Activated CD4-positive, CD25-positive, alpha-beta regulatory T cell treated with anti-CD3 and anti-CD28 coated beads, Interleukin-2, amount 50 U/mL, for 72 hours (primary cell): ENCODE results near the gene HLA-DQB1.

Experiments used
- DNase-seq: peaks from one replicate; pipeline ENCODE4 v3.0.0; 2021

Gene HLA-DQB1

GRCh38 chr6:32623693-32624092, 42.8 kb downstream of the HLA-DQB1 start:
- no peak for DNase-seq

- DNase-seq = peak; percentile 33
Observed at GRCh38 chr6:32622545-32623401, 43.7 kb downstream of the HLA-DQB1 start.

- no peak for DNase-seq
Observed at GRCh38 chr6:32621372-32621771, 45.1 kb downstream of the HLA-DQB1 start.

GRCh38 chr6:32617751-32618150, 48.7 kb downstream of the HLA-DQB1 start:
- DNase-seq = no peak

GRCh38 chr6:32615885-32616532, 50.4 kb downstream of the HLA-DQB1 start:
- DNase-seq = no peak

GRCh38 chr6:32614366-32615081, 51.9 kb downstream of the HLA-DQB1 start:
- DNase-seq = no peak

GRCh38 chr6:32613475-32613874, 53.0 kb downstream of the HLA-DQB1 start:
- DNase-seq = no peak

GRCh38 chr6:32610682-32611296, 55.7 kb downstream of the HLA-DQB1 start:
- no peak for DNase-seq

- no peak for DNase-seq
Observed at GRCh38 chr6:32609731-32610640, 56.5 kb downstream of the HLA-DQB1 start.
